Subcutaneous abdominal adipose tissue (tissue), 5 donors: ENCODE data around the gene CFAP97D2.

Experiments
- H3K27ac ChIP-seq: one replicate; pipeline ENCODE4 v1.7.0; 2013; ENCODE audit warnings: low read depth, mild to moderate bottlenecking, inconsistent platforms, low read length, moderate library complexity
- H3K27me3 ChIP-seq, 5 donors: one replicate each; pipeline ENCODE4 v1.7.0; 2013; ENCODE audit warnings: low read length in 5 of 5, inconsistent platforms in 1 of 5; ENCODE audit not compliant: control insufficient read depth in 5 of 5, insufficient read depth in 4 of 5
- H3K36me3 ChIP-seq, 5 donors: one replicate each; pipeline ENCODE4 v1.7.0; 2013; ENCODE audit warnings: low read length in 5 of 5; ENCODE audit not compliant: control insufficient read depth in 5 of 5, insufficient read depth in 5 of 5
- H3K4me1 ChIP-seq, 5 donors: one replicate each; pipeline ENCODE4 v1.7.0; 2013; ENCODE audit warnings: low read length in 5 of 5, mild to moderate bottlenecking in 3 of 5, moderate library complexity in 1 of 5; ENCODE audit not compliant: control insufficient read depth in 5 of 5, insufficient read depth in 5 of 5
- H3K4me3 ChIP-seq, 5 donors: one replicate each; pipeline ENCODE4 v1.7.0; 2013; ENCODE audit warnings: low read length in 5 of 5, low read depth in 1 of 5
- H3K9ac ChIP-seq, 5 donors: one replicate each; pipeline ENCODE4 v1.7.0; 2013; ENCODE audit warnings: low read length in 5 of 5, mild to moderate bottlenecking in 4 of 5, moderate library complexity in 3 of 5
- H3K9me3 ChIP-seq, 5 donors: one replicate each; pipeline ENCODE4 v1.7.0; 2013; ENCODE audit warnings: low read length in 5 of 5; ENCODE audit not compliant: control insufficient read depth in 5 of 5
- donor health status: healthy.
- donor health status: healthy.
- donor health status: healthy.
- donor health status: healthy.
- donor health status: healthy.

The CFAP97D2 gene

GRCh38 chr13:114212158-114212495 lies 33.1 kb downstream of the CFAP97D2 start:
- H3K27me3 ChIP-seq, result peaks cover 3 to 11% (median 6%) of the 10 kb centered on the region in 5 donors
- H3K4me3 ChIP-seq, result no peak overlapping the region
- H3K9ac ChIP-seq, result no peak overlapping the region
- H3K36me3 ChIP-seq, result no peaks in the 10 kb centered on the region
- peaks cover 0 to 2% (median 0%) of the 10 kb centered on the region in 5 donors for H3K9me3 ChIP-seq
- H3K4me1 ChIP-seq, result no peaks in the 10 kb centered on the region
- H3K27ac ChIP-seq, result no peak overlapping the region

DNA sequence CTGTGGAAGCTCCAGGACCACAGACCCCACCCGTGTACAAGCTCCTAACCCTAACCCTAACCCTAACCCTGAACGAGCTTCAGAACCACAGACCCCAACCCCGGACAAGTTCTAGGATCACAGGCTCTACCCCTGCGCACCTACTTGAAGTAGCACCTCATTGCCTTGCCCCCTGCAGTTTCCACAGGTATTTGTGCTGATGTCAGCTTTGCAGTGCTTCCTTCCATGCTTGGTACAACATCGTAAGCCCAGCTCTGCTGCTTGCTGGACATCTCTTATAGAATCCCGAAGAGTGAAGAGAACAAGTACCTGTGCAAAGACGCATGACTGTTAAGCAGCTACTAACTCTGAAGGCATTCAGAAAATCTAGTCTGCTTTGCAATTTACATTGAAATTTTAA lies 34.9 kb downstream of the CFAP97D2 start:
- Histone ChIP-seq H3K27me3 (peaks cover 3 to 11% (median 6%) of the 10 kb centered on the region in 5 donors), H3K27ac (no peak overlapping the region), H3K4me3 (no peak overlapping the region), H3K9me3 (no peaks in the 10 kb centered on the region), H3K36me3 (no peaks in the 10 kb centered on the region), H3K4me1 (no peaks in the 10 kb centered on the region), H3K9ac (no peak overlapping the region)

GRCh38 chr13:114219392-114219791 lies 40.3 kb downstream of the CFAP97D2 start:
- Histone ChIP-seq H3K9me3 (no peaks in the 10 kb centered on the region), H3K9ac (no peak overlapping the region), H3K27ac (no peak overlapping the region), H3K36me3 (no peaks in the 10 kb centered on the region), H3K27me3 (no peaks in the 10 kb centered on the region), H3K4me3 (no peak overlapping the region), H3K4me1 (peaks cover 0 to 5% (median 0%) of the 10 kb centered on the region in 5 donors)

DNA sequence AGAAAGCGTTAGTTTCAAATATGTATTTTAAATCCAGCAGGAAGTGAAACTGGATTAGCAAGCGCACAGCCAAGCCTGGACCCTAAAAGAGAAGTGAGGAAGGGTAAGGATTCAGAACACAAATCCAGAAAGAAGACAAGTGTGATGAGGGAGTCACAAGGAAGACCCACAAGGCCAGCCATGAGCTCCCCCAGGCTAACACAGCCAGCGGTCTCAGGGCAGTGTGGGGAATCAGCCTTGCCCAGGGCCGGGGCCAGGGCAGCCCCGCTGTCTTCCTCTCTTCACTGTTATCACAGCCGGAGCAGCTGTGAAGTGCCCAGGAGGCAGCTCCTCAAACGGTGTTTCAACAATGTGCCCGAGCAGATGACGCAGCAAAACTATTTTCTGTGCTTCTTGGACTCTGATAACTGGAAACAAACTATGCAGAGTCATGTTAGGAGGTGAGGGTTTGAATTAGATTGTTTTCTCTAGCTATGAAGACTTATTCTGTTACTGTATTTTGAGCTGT lies 43.5 kb downstream of the CFAP97D2 start:
- Histone ChIP-seq H3K27ac (no peak overlapping the region), H3K4me1 (peaks cover 1 to 13% (median 7%) of the 10 kb centered on the region in 5 donors), H3K27me3 (peaks cover 0 to under 1% (median 0%) of the 10 kb centered on the region in 5 donors), H3K4me3 (no peak overlapping the region), H3K36me3 (no peaks in the 10 kb centered on the region), H3K9ac (no peak overlapping the region), H3K9me3 (no peaks in the 10 kb centered on the region)

DNA sequence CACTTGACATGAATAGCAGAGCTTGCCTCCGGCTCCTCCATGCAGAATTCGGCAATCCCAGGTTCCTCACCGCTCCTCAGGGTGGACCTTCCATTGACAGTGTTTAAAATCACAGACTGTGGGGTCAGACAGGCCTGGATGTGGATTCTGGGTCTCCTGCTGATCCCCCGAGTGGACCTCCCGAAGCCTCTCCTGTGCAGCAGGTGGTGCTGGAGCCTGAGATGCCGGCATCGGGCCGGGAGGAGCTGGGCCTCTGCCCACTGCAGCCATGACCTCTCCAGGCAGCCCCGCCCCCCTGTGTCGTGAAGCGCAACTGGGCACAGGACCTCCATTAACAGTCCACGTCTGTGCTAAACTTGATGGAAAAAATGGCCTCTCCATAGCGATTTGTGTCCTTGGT lies 45.1 kb downstream of the CFAP97D2 start:
- peaks cover under 1 to 9% (median 5%) of the 10 kb centered on the region in 5 donors for H3K27me3 ChIP-seq
- H3K4me1 ChIP-seq, result peaks cover 1 to 13% (median 7%) of the 10 kb centered on the region in 5 donors
- H3K36me3 ChIP-seq, result no peaks in the 10 kb centered on the region
- no peak overlapping the region for H3K9ac ChIP-seq
- no peaks in the 10 kb centered on the region for H3K9me3 ChIP-seq
- no peak overlapping the region for H3K4me3 ChIP-seq
- H3K27ac ChIP-seq, result no peak overlapping the region

GRCh38 chr13:114225610-114226009 lies 46.6 kb downstream of the CFAP97D2 start:
- Histone ChIP-seq H3K9ac (no peak overlapping the region), H3K9me3 (no peaks in the 10 kb centered on the region), H3K36me3 (no peaks in the 10 kb centered on the region), H3K27me3 (peaks cover 5 to 18% (median 11%) of the 10 kb centered on the region in 5 donors), H3K4me3 (no peak overlapping the region), H3K27ac (no peak overlapping the region), H3K4me1 (peaks cover 1 to 13% (median 7%) of the 10 kb centered on the region in 5 donors)

GRCh38 chr13:114226088-114226487 lies 47.0 kb downstream of the CFAP97D2 start:
- peaks cover 5 to 21% (median 12%) of the 10 kb centered on the region in 5 donors for H3K27me3 ChIP-seq
- no peaks in the 10 kb centered on the region for H3K36me3 ChIP-seq

GRCh38 chr13:114226699-114227323 lies 47.8 kb downstream of the CFAP97D2 start:
- no peak overlapping the region for H3K27ac ChIP-seq
- H3K9me3 ChIP-seq, result no peaks in the 10 kb centered on the region
- H3K27me3 ChIP-seq, result peaks cover 5 to 21% (median 12%) of the 10 kb centered on the region in 5 donors
- H3K9ac ChIP-seq, result no peak overlapping the region
- peaks cover 1 to 13% (median 7%) of the 10 kb centered on the region in 5 donors for H3K4me1 ChIP-seq
- no peaks in the 10 kb centered on the region for H3K36me3 ChIP-seq
- H3K4me3 ChIP-seq, result no peak overlapping the region

More at GRCh38 chr13:114226088-114226487, 47.0 kb downstream of the CFAP97D2 start:
- Histone ChIP-seq H3K27ac (no peak overlapping the region), H3K9me3 (no peaks in the 10 kb centered on the region), H3K4me1 (peaks cover 1 to 13% (median 7%) of the 10 kb centered on the region in 5 donors), H3K4me3 (no peak overlapping the region), H3K9ac (no peak overlapping the region)

DNA sequence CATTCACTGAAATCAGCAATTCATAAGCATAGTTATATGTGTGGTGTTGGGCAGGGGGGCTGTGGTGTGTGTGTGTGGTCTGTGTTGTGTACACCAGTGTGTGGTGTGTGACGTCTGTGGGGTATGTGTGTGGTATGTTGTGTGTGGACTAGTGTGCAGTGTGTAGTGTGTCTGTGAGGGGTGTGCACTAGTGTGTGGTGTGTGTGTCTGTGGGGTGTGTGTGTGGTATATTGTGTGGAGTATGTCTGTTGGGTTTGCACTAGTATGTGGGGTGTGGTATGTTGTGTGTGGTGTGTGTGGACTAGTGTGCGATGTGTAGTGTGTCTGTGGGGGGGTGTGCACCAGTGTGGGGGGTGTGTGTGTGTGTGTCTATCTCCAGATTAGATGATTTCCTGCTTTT lies 48.5 kb downstream of the CFAP97D2 start:
- no peaks in the 10 kb centered on the region for H3K36me3 ChIP-seq
- H3K9me3 ChIP-seq, result no peaks in the 10 kb centered on the region
- H3K27ac ChIP-seq, result no peak overlapping the region
- H3K4me3 ChIP-seq, result no peak overlapping the region
- peaks cover 1 to 11% (median 7%) of the 10 kb centered on the region in 5 donors for H3K4me1 ChIP-seq
- no peak overlapping the region for H3K9ac ChIP-seq
- peaks cover 5 to 21% (median 12%) of the 10 kb centered on the region in 5 donors for H3K27me3 ChIP-seq

GRCh38 chr13:114228176-114228575 lies 49.1 kb downstream of the CFAP97D2 start:
- peaks cover 5 to 21% (median 12%) of the 10 kb centered on the region in 5 donors for H3K27me3 ChIP-seq
- peaks cover 1 to 11% (median 7%) of the 10 kb centered on the region in 5 donors for H3K4me1 ChIP-seq
- H3K36me3 ChIP-seq, result no peaks in the 10 kb centered on the region
- H3K9me3 ChIP-seq, result no peaks in the 10 kb centered on the region
- H3K4me3 ChIP-seq, result no peak overlapping the region
- no peak overlapping the region for H3K9ac ChIP-seq
- no peak overlapping the region for H3K27ac ChIP-seq
